Naive thymus-derived CD4-positive, alpha-beta T cell (primary cell): Measurements from ENCODE around the gene WDR48. TPM values are rescaled to one million over a fixed set of nuclear protein-coding genes. Genes with fewer than 3 reads are reported as not detected.

Experiments
- ATAC-seq: fragments of 150-1000 bp; cut with Tn5 transposase; 2 replicates; pipeline ENCODE4 v1.10.0; 2021; ENCODE audit warnings: mild to moderate bottlenecking, moderate library complexity
- CTCF ChIA-PET: fragments of 350-600 bp; sonication (Branson Sonifier 250); formaldehyde crosslinking; loops from one replicate; lab custom pipeline; 2021; ENCODE audit warnings: antibody characterized with exemption; lab: Charles Lee
- POLR2A ChIA-PET: fragments of 350-600 bp; sonication (Branson Sonifier 250); formaldehyde crosslinking; loops from one replicate; lab custom pipeline; 2021; ENCODE audit warnings: antibody characterized with exemption, inconsistent platforms; lab: Charles Lee
- DNase-seq, 9 donors: peaks; one replicate each; pipeline versions ENCODE4 v3.0.0 to v3.0.0-alpha.2; 2020 to 2022; ENCODE audit warnings: mixed read lengths in 1 of 9
- H3K27ac ChIP-seq: one replicate; pipeline ENCODE4 v1.7.0; 2013; ENCODE audit warnings: mild to moderate bottlenecking, low read depth, low read length, moderate library complexity
- H3K27me3 ChIP-seq, 2 donors: one replicate each; pipeline ENCODE4 v1.7.0; 2013; ENCODE audit warnings: low read length in 2 of 2, mild to moderate bottlenecking in 2 of 2, moderate library complexity in 2 of 2; ENCODE audit not compliant: control insufficient read depth in 2 of 2, insufficient read depth in 2 of 2
- H3K36me3 ChIP-seq, 3 experiments: 1 replicate in 2 of 3; 2 replicates in 1 of 3; pipeline ENCODE4 v1.7.0; 2013; ENCODE audit warnings: low read length in 3 of 3, mild to moderate bottlenecking in 3 of 3, moderate library complexity in 1 of 3; ENCODE audit not compliant: insufficient read depth in 3 of 3, control insufficient read depth in 2 of 3
- H3K4me1 ChIP-seq, 2 donors: one replicate each; pipeline ENCODE4 v1.7.0; 2013; ENCODE audit warnings: low read length in 2 of 2, mild to moderate bottlenecking in 2 of 2, moderate library complexity in 1 of 2; ENCODE audit not compliant: control insufficient read depth in 2 of 2, insufficient read depth in 2 of 2
- H3K4me3 ChIP-seq: 2 replicates; pipeline ENCODE4 v1.7.0; 2013; ENCODE audit warnings: mild to moderate bottlenecking, low read length
- H3K9me3 ChIP-seq, 3 experiments: 1 replicate in 2 of 3; 2 replicates in 1 of 3; pipeline ENCODE4 v1.7.0; 2013; ENCODE audit warnings: low read length in 3 of 3; ENCODE audit not compliant: control insufficient read depth in 2 of 3
- H3K27ac Mint-ChIP-seq, 9 donors: one replicate each; pipeline ENCODE4 v1.8.0; 2020 to 2022; ENCODE audit warnings: mixed read lengths in 9 of 9, mild to moderate bottlenecking in 8 of 9, moderate library complexity in 5 of 9, inconsistent platforms in 2 of 9
- H3K27me3 Mint-ChIP-seq, 5 donors: one replicate each; pipeline ENCODE4 v1.8.0; 2021 to 2022; ENCODE audit warnings: mixed read lengths in 5 of 5, mild to moderate bottlenecking in 1 of 5
- H3K36me3 Mint-ChIP-seq, 5 donors: one replicate each; pipeline ENCODE4 v1.8.0; 2020 to 2022; ENCODE audit warnings: mixed read lengths in 5 of 5, mild to moderate bottlenecking in 3 of 5, inconsistent platforms in 1 of 5
- H3K4me1 Mint-ChIP-seq, 7 donors: one replicate each; pipeline ENCODE4 v1.8.0; 2020 to 2022; ENCODE audit warnings: mixed read lengths in 7 of 7, mild to moderate bottlenecking in 3 of 7, inconsistent platforms in 1 of 7
- H3K4me3 Mint-ChIP-seq, 10 donors: one replicate each; pipeline ENCODE4 v1.8.0; 2020 to 2022; ENCODE audit warnings: mild to moderate bottlenecking in 10 of 10, mixed read lengths in 10 of 10, moderate library complexity in 6 of 10, inconsistent platforms in 2 of 10
- H3K9me3 Mint-ChIP-seq, 11 donors: one replicate each; pipeline ENCODE4 v1.8.0; 2020 to 2022; ENCODE audit warnings: mixed read lengths in 11 of 11, mild to moderate bottlenecking in 4 of 11, inconsistent platforms in 1 of 11, moderate library complexity in 1 of 11
- intact Hi-C, 2 donors: fragments of 100-400 bp; cut with micrococcal nuclease; formaldehyde crosslinking; loops; one replicate each; pipeline ENCODE4 v1.15.1; 2023
- polyA plus RNA-seq, 2 donors: library from polyadenylated mRNA; unstranded; fragments of 300-500 nt; fragmentation: Illumina TruSeq; gene quantifications; one replicate each; pipeline ENCODE4 v1.2.3, GENCODE V29; 2021
- total RNA-seq, 6 experiments: library from RNA in 5 of 6; stranded (reverse) in 5 of 6; gene quantifications; 1 replicate in 5 of 6; 2 replicates in 1 of 6; pipeline ENCODE4 v1.2.3 and lab custom pipeline; 2021 to 2026

The WDR48 gene
- total and polyA plus RNA-seq, 7 experiments from 2014 or later: 37.5 to 97.7 (median 61.7) TPM

- ChIA-PET POLR2A (no interaction called here), CTCF (interaction anchor here (0.9 to 1.5 kb wide), 4 partner anchors 9 to 191 kb away, joined by 3 to 8 read pairs (median 4); no protein-coding TSS in a partner anchor)
- no peak overlapping the region for H3K4me3 Mint-ChIP-seq
- peaks cover under 1 to 2% of the 10 kb centered on the region in 2 donors for H3K4me1 ChIP-seq
- intact Hi-C loops: loop anchor here (1.0 to 2.0 kb wide), 4 partner anchors 65 to 277 kb away; no protein-coding TSS in a partner anchor
- no peak overlapping the region for H3K4me3 ChIP-seq
- H3K27ac ChIP-seq: peak overlapping the region; percentile 30
- peaks cover 0 to 8% (median 0%) of the 10 kb centered on the region in 5 donors for H3K36me3 Mint-ChIP-seq
- ATAC-seq (peak; percentile 78), DNase-seq (peak in 6 of 9 donors; percentile 29 to 56 (median 42))
- H3K4me1 Mint-ChIP-seq: peaks cover 28 to 47% (median 37%) of the 10 kb centered on the region in 7 donors
- H3K27ac Mint-ChIP-seq: peak overlapping the region in 7 of 9 donors; percentile 34 to 88 (median 52)
- H3K9me3 Mint-ChIP-seq: no peaks in the 10 kb centered on the region
- no peaks in the 10 kb centered on the region for H3K9me3 ChIP-seq
- peaks cover 0 to 1% (median 0%) of the 10 kb centered on the region in 5 donors for H3K27me3 Mint-ChIP-seq
- peaks cover 0 to 47% (median 6%) of the 10 kb centered on the region in 3 experiments for H3K36me3 ChIP-seq
- H3K27me3 ChIP-seq: no peaks in the 10 kb centered on the region
Measured at GRCh38 chr3:39101022-39101689, 49.3 kb downstream of the WDR48 start.

DNA sequence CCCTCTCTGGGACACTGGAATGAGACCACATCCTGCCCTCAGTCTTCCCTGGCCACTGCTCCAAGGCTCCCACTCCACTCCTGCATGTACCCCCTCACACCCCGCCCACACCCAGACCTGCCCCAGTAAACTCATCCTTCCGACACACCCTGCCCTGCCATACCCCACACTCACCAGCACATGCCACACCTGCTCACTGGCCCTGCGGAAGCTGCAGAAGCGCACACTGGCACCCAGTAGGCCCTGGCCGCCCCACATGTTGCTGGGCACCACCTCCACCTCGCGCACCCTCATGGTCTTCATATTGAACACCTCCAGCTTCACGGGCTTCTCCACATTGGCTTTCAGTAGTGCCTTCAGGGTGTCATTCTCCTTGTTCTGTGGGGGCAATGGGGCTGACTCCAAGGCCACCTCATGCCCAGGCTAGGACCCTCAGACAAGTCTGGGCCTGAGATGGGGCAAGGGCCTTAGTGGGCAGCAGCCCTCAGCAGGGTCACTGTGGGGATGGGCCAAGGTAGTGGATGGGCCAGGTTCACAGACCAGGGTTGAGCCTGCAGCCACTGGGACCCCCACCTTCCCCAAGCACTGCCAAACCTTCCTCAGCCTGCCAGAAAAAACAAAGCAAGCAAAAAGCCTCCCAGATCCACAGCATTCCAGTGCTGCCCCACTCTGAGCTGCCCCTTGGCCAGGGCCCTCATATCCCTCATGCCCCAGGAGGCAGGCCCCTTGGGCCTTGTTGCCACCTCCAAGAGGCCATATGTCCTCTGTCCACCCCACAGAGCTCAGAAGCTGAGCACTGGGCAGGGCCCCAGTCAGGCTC is 50.9 kb downstream of the WDR48 start:
- Histone ChIP-seq H3K4me3 (no peak overlapping the region), H3K4me1 (peaks cover 6 to 10% of the 10 kb centered on the region in 2 donors), H3K27ac (no peak overlapping the region), H3K9me3 (no peaks in the 10 kb centered on the region), H3K36me3 (peaks cover 0 to 39% (median 0%) of the 10 kb centered on the region in 3 experiments), H3K27me3 (no peaks in the 10 kb centered on the region)
- CTCF ChIA-PET: interaction anchor here (1.1 kb wide), 1 partner anchor 185 kb away, joined by 4 read pairs; no protein-coding TSS in a partner anchor
- peak overlapping the region; percentile 50 to 91 (median 84) for H3K27ac Mint-ChIP-seq
- intact Hi-C loops: no loop called here
- peaks cover 0 to 2% (median 0%) of the 10 kb centered on the region in 5 donors for H3K27me3 Mint-ChIP-seq
- peaks cover 36 to 57% (median 46%) of the 10 kb centered on the region in 7 donors for H3K4me1 Mint-ChIP-seq
- H3K36me3 Mint-ChIP-seq: peaks cover 0 to 7% (median 0%) of the 10 kb centered on the region in 5 donors
- POLR2A ChIA-PET: no interaction called here
- ATAC-seq (no peak), DNase-seq (no peak)
- peak overlapping the region in 3 of 10 donors; percentile 9 to 70 (median 46) for H3K4me3 Mint-ChIP-seq
- H3K9me3 Mint-ChIP-seq: no peaks in the 10 kb centered on the region

DNA sequence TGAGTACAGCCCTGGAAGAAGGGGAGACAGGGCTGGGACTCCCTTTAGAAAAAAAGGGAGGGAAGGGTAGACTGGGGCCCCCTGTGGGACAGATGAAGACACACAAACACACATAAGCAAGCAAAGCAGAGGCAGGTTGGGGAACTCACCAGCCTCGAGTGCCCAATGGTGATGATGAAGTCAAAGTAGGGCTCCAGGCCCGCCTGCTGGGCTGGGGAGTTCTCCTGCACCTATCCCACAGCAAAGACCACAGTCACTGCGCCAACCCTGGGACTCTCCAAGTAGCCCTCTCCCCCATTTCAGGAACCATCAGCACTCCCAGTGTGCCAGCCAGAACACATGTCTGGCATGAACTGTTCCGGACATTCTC is 51.5 kb downstream of the WDR48 start:
- POLR2A ChIA-PET: no interaction called here
- Histone ChIP-seq H3K36me3 (peaks cover 0 to 34% (median 0%) of the 10 kb centered on the region in 3 experiments), H3K4me3 (no peak overlapping the region), H3K27ac (no peak overlapping the region), H3K9me3 (no peaks in the 10 kb centered on the region), H3K27me3 (no peaks in the 10 kb centered on the region), H3K4me1 (peaks cover 12 to 16% of the 10 kb centered on the region in 2 donors)
- peak overlapping the region in 2 of 10 donors; percentile 9 to 51 for H3K4me3 Mint-ChIP-seq
- CTCF ChIA-PET: interaction anchor here (1.1 kb wide), 1 partner anchor 185 kb away, joined by 4 read pairs; no protein-coding TSS in a partner anchor
- peaks cover 42 to 63% (median 52%) of the 10 kb centered on the region in 7 donors for H3K4me1 Mint-ChIP-seq
- no peaks in the 10 kb centered on the region for H3K9me3 Mint-ChIP-seq
- intact Hi-C loops: no loop called here
- ATAC-seq (no peak), DNase-seq (no peak)
- H3K27me3 Mint-ChIP-seq: peaks cover 0 to 2% (median 0%) of the 10 kb centered on the region in 5 donors
- peak overlapping the region; percentile 40 to 91 (median 70) for H3K27ac Mint-ChIP-seq
- H3K36me3 Mint-ChIP-seq: peaks cover 0 to 9% (median 0%) of the 10 kb centered on the region in 5 donors

DNA sequence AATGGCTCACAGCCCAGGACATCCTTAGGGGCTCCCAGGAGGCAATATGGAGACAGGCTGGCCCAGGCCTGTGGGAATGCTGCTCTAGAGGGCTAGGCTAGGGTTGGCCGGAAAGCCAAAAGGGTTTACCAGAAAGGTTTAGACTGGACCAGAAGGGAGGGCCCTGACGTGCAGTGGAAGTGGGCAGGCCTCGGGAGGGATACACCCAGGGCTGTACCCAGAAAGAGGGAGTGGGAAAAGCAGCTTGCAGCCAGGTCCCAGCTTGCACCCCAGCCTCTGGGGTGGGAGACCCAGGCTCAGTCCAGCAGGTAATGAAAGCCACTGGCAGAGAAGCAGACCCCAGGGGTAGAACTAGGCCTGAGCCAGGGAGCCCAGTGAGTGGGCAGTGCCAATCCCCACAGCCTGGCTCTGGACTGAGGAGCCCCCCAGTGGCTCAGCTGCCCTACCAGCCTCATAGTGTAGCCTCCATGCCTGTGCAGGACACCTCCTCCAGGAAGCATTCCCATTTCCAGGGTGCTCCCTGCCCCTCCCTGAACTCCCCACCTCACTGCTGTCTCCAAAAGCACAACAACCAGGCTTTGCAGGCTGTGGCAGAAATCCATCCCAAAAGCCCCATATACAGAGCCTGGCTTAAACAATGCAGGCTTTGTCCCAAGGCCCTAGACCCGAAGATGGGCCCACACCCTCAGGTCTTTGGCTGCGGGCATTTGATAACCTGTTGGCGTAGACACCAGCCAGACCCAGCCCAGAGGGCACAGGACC is 52.2 kb downstream of the WDR48 start:
- no peaks in the 10 kb centered on the region for H3K27me3 ChIP-seq
- ATAC-seq (no peak), DNase-seq (no peak)
- no peaks in the 10 kb centered on the region for H3K9me3 Mint-ChIP-seq
- H3K27me3 Mint-ChIP-seq: peaks cover 0 to 2% (median 0%) of the 10 kb centered on the region in 5 donors
- H3K4me1 Mint-ChIP-seq: peaks cover 49 to 70% (median 59%) of the 10 kb centered on the region in 7 donors
- peaks cover 18 to 22% of the 10 kb centered on the region in 2 donors for H3K4me1 ChIP-seq
- H3K4me3 ChIP-seq: no peak overlapping the region
- ChIA-PET POLR2A (interaction anchor here (1.6 kb wide), 1 partner anchor 9 kb away, joined by 5 read pairs; no protein-coding TSS in a partner anchor), CTCF (interaction anchor here (1.5 to 3.4 kb wide), 3 partner anchors 23 to 187 kb away, joined by 3 to 21 read pairs (median 12); no protein-coding TSS in a partner anchor)
- H3K36me3 Mint-ChIP-seq: peaks cover 0 to 9% (median 0%) of the 10 kb centered on the region in 5 donors
- no peaks in the 10 kb centered on the region for H3K9me3 ChIP-seq
- H3K4me3 Mint-ChIP-seq: peak overlapping the region in 1 of 10 donors; percentile 48
- peaks cover 0 to 27% (median 0%) of the 10 kb centered on the region in 3 experiments for H3K36me3 ChIP-seq
- peak overlapping the region in 8 of 9 donors; percentile 45 to 91 (median 84) for H3K27ac Mint-ChIP-seq
- H3K27ac ChIP-seq: no peak overlapping the region
- intact Hi-C loops: no loop called here

- no peak overlapping the region for H3K4me3 ChIP-seq
- Mint-ChIP-seq H3K4me1 (peaks cover 50 to 75% (median 61%) of the 10 kb centered on the region in 7 donors), H3K9me3 (no peaks in the 10 kb centered on the region), H3K4me3 (peak overlapping the region in 7 of 10 donors; percentile 82 to 100 (median 89)), H3K27me3 (peaks cover 0 to 5% (median 0%) of the 10 kb centered on the region in 5 donors), H3K27ac (peak overlapping the region in 8 of 9 donors; percentile 76 to 92 (median 89)), H3K36me3 (peaks cover 0 to 9% (median 0%) of the 10 kb centered on the region in 5 donors)
- peaks cover 0 to 15% (median 0%) of the 10 kb centered on the region in 3 experiments for H3K36me3 ChIP-seq
- H3K9me3 ChIP-seq: no peaks in the 10 kb centered on the region
- intact Hi-C loops: loop anchor here in 1 of 2 donors (5.0 kb wide), 1 partner anchor 968 kb away; the partner anchor contains the start of genes ACAA1 and MYD88
- POLR2A ChIA-PET: interaction anchor here (1.1 to 1.7 kb wide), 3 partner anchors 10 to 68 kb away, joined by 4 to 5 read pairs (median 5); no protein-coding TSS in a partner anchor
- ATAC-seq: no peak
- CTCF ChIA-PET: interaction anchor here (0.7 to 3.4 kb wide), 6 partner anchors 20 to 186 kb away, joined by 3 to 21 read pairs (median 4); no protein-coding TSS in a partner anchor
- DNase-seq: no peak
- H3K27ac ChIP-seq: peak overlapping the region; percentile 27
- peaks cover 18 to 22% of the 10 kb centered on the region in 2 donors for H3K4me1 ChIP-seq
- no peaks in the 10 kb centered on the region for H3K27me3 ChIP-seq
Measured at GRCh38 chr3:39104961-39105686, 53.3 kb downstream of the WDR48 start.
